Panc1 (cell line): ENCODE measurements around the gene NCKIPSD. TPM values are rescaled to one million over a fixed set of nuclear protein-coding genes. Genes with fewer than 3 reads are reported as not detected.
A peak's percentile ranks its signal among the peaks of the same experiment; 100 is the strongest.

Experiments
- ATAC-seq: fragments of 200-7000 bp; cut with Tn5 transposase; 2 replicates; pipeline ENCODE4 v1.9.1; 2020; ENCODE audit warnings: mild to moderate bottlenecking, moderate library complexity
- BruUV-seq: library from RNA; stranded (reverse); fragments of 400-500 nt; replicated peaks from 2 replicates; lab custom pipeline; 2021; lab: Mats Ljungman, UMichigan
- CTCF ChIA-PET: fragments of 300-600 bp; sonication (Branson Sonifier 250); formaldehyde crosslinking; loops from one replicate; lab custom pipeline; 2022; ENCODE audit warnings: antibody characterized with exemption; lab: Charles Lee
- POLR2A ChIA-PET: fragments of 300-600 bp; sonication (Branson Sonifier 250); formaldehyde crosslinking; loops from one replicate; lab custom pipeline; 2022; ENCODE audit warnings: antibody characterized with exemption; lab: Charles Lee
- DNase-seq: peaks from one replicate; pipeline ENCODE4 v3.0.0-alpha.2; 2010; ENCODE audit warnings: low read depth, low spot score
- H3K27ac ChIP-seq: 2 replicates; pipeline ENCODE4 v1.5.1; 2011; ENCODE audit warnings: mild to moderate bottlenecking, low read length, inconsistent platforms
- H3K27me3 ChIP-seq: fragments of 200-500 bp; sonication (Bioruptor generic); 2 replicates; pipeline ENCODE4 v1.6.0; 2014; ENCODE audit warnings: low read length, inconsistent platforms; ENCODE audit not compliant: control insufficient read depth, insufficient read depth
- H3K36me3 ChIP-seq: fragments of 200-500 bp; sonication (Bioruptor generic); 2 replicates; pipeline ENCODE4 v1.5.1; 2014; ENCODE audit warnings: inconsistent platforms, mild to moderate bottlenecking, low read length, moderate library complexity; ENCODE audit not compliant: control insufficient read depth, insufficient read depth
- H3K4me1 ChIP-seq: 2 replicates; pipeline ENCODE4 v1.5.1; 2011; ENCODE audit warnings: inconsistent platforms, mild to moderate bottlenecking, low read length, moderate library complexity; ENCODE audit not compliant: control insufficient read depth, insufficient read depth
- H3K4me3 ChIP-seq, 2 experiments: 2 replicates each; pipeline ENCODE4 v1.5.1; 2011 to 2012; ENCODE audit warnings: low read depth in 2 of 2, low read length in 2 of 2, mild to moderate bottlenecking in 2 of 2, inconsistent platforms in 1 of 2, moderate library complexity in 1 of 2
- H3K9me3 ChIP-seq: fragments of 200-500 bp; sonication (Bioruptor generic); 2 replicates; pipeline ENCODE4 v1.5.1; 2014; ENCODE audit warnings: low read depth, mild to moderate bottlenecking, inconsistent platforms, low read length, moderate library complexity; ENCODE audit not compliant: control insufficient read depth, insufficient read depth
- POLR2AphosphoS5 ChIP-seq: IDR thresholded peaks from 2 replicates; pipeline ENCODE4 v1.6.1; 2012; ENCODE audit warnings: mild to moderate bottlenecking, low read depth, low read length, moderate library complexity
- SIN3A ChIP-seq: IDR thresholded peaks from 2 replicates; pipeline ENCODE4 v1.6.1; 2012; ENCODE audit warnings: low read depth, mild to moderate bottlenecking, low read length, moderate library complexity, borderline replicate concordance; ENCODE audit not compliant: insufficient read depth
- TCF7L2 ChIP-seq: IDR thresholded peaks from 2 replicates; pipeline ENCODE4 v1.6.1; 2011; ENCODE audit warnings: mild to moderate bottlenecking, low read depth, low read length, inconsistent platforms
- in situ Hi-C: cut with HindIII; loops from 2 replicates; pipeline ENCODE4 v1.10.0; 2016; ENCODE audit warnings: low sequenced_read_pairs, low pct_unique_long_range_greater_than_20kb
- intact Hi-C: fragments of 100-400 bp; cut with micrococcal nuclease; formaldehyde crosslinking; loops from one replicate; pipeline ENCODE4 v1.10.0; 2022; ENCODE audit not compliant: unreplicated experiment
- total RNA-seq: library from RNA; stranded (reverse); gene quantifications from one replicate; pipeline ENCODE4 v1.2.1, GENCODE V29; 2021; ENCODE audit not compliant: unreplicated experiment
- TF ChIP-seq, protein P1 (sequence below), 2 experiments: IDR thresholded peaks; 2 replicates each; pipeline ENCODE4 v1.6.1; 2011 to 2012; ENCODE audit warnings: low read depth in 2 of 2, control low read depth in 1 of 2, low read length in 1 of 2, mild to moderate bottlenecking in 1 of 2, moderate library complexity in 1 of 2; ENCODE audit not compliant: insufficient read depth in 1 of 2
- TF ChIP-seq, protein P2 (sequence below): fragments of 450-650 bp; IDR thresholded peaks from 2 replicates; pipeline ENCODE4 v1.5.1; 2017; ENCODE audit warnings: mild to moderate bottlenecking

Gene NCKIPSD
- total RNA-seq, 1 experiment from 2014 or later, result 26.8 TPM

DNA sequence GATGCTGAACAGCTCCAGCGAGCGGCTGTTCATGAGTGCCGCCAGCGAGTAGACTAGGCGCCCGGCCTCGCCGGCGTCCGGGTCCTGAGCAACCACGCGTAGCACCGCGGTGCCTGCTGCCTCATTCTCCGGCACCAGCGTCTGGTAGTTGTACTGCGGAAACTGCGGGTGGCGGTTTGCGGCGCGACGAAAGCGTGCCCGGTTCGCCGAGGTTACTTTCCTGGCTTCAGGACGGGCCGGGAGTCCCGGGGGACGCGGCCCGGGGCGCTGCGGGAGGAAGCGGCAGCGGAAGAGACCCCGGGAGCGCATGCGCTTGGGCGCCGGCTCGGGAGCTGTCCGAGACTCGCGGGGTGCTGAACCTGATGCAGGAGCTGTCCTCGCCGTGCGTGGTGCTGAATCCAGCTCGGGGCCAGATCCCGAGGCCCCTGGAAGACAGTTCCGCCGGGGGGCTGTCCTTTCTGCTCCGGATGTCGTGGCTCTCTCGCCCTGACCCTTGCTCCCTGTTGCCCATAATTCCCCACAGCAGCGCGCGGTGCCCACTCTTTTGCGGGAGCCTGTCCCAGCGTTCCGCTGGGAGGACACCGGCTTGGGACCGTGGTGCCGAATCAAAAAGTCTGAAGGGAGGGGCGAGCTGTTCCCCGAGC is 24.1 kb downstream of the NCKIPSD start:
- no peaks in the 10 kb centered on the region for H3K36me3 ChIP-seq
- H3K4me1 ChIP-seq, result no peaks in the 10 kb centered on the region
- H3K4me3 ChIP-seq, result peak overlapping the region in 1 of 2 experiments; percentile 26; a peak in 1 of 4 replicates
- H3K9me3 ChIP-seq, result no peaks in the 10 kb centered on the region
- DNase-seq (no peak), ATAC-seq (no peak)
- no peaks in the 10 kb centered on the region for H3K27me3 ChIP-seq
- POLR2A ChIA-PET, result no interaction called here
- no TSS peak for BruUV-seq
- CTCF ChIA-PET, result no interaction called here
- in situ Hi-C loops (no loop called here), intact Hi-C loops (no loop called here)
- TF ChIP-seq, protein P1, sequence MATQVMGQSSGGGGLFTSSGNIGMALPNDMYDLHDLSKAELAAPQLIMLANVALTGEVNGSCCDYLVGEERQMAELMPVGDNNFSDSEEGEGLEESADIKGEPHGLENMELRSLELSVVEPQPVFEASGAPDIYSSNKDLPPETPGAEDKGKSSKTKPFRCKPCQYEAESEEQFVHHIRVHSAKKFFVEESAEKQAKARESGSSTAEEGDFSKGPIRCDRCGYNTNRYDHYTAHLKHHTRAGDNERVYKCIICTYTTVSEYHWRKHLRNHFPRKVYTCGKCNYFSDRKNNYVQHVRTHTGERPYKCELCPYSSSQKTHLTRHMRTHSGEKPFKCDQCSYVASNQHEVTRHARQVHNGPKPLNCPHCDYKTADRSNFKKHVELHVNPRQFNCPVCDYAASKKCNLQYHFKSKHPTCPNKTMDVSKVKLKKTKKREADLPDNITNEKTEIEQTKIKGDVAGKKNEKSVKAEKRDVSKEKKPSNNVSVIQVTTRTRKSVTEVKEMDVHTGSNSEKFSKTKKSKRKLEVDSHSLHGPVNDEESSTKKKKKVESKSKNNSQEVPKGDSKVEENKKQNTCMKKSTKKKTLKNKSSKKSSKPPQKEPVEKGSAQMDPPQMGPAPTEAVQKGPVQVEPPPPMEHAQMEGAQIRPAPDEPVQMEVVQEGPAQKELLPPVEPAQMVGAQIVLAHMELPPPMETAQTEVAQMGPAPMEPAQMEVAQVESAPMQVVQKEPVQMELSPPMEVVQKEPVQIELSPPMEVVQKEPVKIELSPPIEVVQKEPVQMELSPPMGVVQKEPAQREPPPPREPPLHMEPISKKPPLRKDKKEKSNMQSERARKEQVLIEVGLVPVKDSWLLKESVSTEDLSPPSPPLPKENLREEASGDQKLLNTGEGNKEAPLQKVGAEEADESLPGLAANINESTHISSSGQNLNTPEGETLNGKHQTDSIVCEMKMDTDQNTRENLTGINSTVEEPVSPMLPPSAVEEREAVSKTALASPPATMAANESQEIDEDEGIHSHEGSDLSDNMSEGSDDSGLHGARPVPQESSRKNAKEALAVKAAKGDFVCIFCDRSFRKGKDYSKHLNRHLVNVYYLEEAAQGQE (IDR thresholded peaks at IDR 0.05; ENCODE audit: insufficient read depth in 1 of 2, low read depth in 2 of 2, low read length in 1 of 2), result peak; percentile 94 to 96
- TF ChIP-seq POLR2AphosphoS5, result no peak
- no peak overlapping the region for H3K27ac ChIP-seq

DNA sequence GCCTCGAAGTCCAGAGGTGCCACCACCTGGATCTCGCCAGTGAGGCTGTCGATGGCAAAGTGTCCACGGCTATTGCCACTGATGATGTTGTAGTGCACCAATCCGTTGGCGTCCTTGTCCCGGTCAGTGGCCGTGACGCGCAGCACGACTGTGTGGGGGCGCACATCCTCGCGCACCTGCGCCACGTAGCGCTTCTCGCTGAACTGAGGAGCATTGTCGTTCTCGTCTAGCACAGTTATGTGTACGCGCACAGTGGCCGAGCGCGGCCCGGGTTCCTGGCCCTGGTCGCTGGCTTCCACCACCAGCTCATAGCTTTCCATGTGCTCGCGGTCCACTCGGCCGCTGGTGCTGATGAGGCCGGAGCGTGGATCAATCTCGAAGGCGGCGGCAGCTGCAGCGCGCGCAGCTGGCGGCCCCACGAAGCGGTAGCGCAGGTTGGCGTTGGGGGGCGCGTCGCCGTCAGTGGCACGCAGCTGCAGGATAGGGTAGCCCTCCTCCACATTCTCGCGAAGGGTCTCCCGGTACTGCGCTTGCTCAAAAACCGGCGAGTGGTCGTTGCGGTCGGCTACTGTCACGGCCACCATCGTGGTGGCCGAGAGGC is 24.8 kb downstream of the NCKIPSD start:
- Histone ChIP-seq H3K4me3 (no peak overlapping the region), H3K4me1 (no peaks in the 10 kb centered on the region), H3K9me3 (no peaks in the 10 kb centered on the region), H3K27ac (no peak overlapping the region), H3K27me3 (no peaks in the 10 kb centered on the region), H3K36me3 (no peaks in the 10 kb centered on the region)
- BruUV-seq, result no TSS peak
- CTCF ChIA-PET, result no interaction called here
- TF ChIP-seq, protein P2, sequence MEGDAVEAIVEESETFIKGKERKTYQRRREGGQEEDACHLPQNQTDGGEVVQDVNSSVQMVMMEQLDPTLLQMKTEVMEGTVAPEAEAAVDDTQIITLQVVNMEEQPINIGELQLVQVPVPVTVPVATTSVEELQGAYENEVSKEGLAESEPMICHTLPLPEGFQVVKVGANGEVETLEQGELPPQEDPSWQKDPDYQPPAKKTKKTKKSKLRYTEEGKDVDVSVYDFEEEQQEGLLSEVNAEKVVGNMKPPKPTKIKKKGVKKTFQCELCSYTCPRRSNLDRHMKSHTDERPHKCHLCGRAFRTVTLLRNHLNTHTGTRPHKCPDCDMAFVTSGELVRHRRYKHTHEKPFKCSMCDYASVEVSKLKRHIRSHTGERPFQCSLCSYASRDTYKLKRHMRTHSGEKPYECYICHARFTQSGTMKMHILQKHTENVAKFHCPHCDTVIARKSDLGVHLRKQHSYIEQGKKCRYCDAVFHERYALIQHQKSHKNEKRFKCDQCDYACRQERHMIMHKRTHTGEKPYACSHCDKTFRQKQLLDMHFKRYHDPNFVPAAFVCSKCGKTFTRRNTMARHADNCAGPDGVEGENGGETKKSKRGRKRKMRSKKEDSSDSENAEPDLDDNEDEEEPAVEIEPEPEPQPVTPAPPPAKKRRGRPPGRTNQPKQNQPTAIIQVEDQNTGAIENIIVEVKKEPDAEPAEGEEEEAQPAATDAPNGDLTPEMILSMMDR, result no peak
- TF ChIP-seq, protein P1 (IDR thresholded peaks at IDR 0.05; ENCODE audit: insufficient read depth in 1 of 2, low read depth in 2 of 2, low read length in 1 of 2), result peak in 1 of 2 experiments; percentile 15; a peak in 1 of 4 replicates
- TF ChIP-seq POLR2AphosphoS5, result no peak
- no peak for TF ChIP-seq TCF7L2
- TF ChIP-seq SIN3A, result no peak
- POLR2A ChIA-PET, result no interaction called here
- ATAC-seq, result no peak
- in situ Hi-C loops (no loop called here), intact Hi-C loops (no loop called here)
- no peak for DNase-seq
